HEK293 (cell line): ENCODE measurements around the gene CLASP2.

Experiments
- CTCF ChIA-PET: fragments of 350-600 bp; formaldehyde crosslinking; extraction: SDS; loops from one replicate; lab custom pipeline; 2021; ENCODE audit warnings: antibody characterized with exemption; lab: Yijun Ruan, JAX
- POLR2A ChIA-PET: fragments of 300-600 bp; formaldehyde crosslinking; extraction: SDS; loops from one replicate; lab custom pipeline; 2020; ENCODE audit warnings: antibody characterized with exemption, inconsistent platforms; lab: Yijun Ruan, JAX
- H3K27ac ChIP-seq: fragments of 200-500 bp; sonication (Bioruptor generic); 2 replicates; pipeline ENCODE4 v1.5.1; 2014; ENCODE audit warnings: low read depth, low read length, control low read depth, inconsistent platforms; ENCODE audit errors: extremely low read depth
- H3K36me3 ChIP-seq, 2 experiments: fragments of 200-500 bp in 1 of 2; sonication (Bioruptor generic) in 1 of 2; 1 replicate in 1 of 2; 2 replicates in 1 of 2; pipeline ENCODE4 v1.5.1; 2014 to 2017; ENCODE audit warnings: inconsistent platforms in 2 of 2, low read length in 2 of 2; ENCODE audit not compliant: control insufficient read depth in 2 of 2, insufficient read depth in 1 of 2
- H3K4me1 ChIP-seq: fragments of 200-500 bp; sonication (Bioruptor generic); 2 replicates; pipeline ENCODE4 v1.5.1; 2014; ENCODE audit warnings: mild to moderate bottlenecking, low read length, inconsistent platforms; ENCODE audit not compliant: control insufficient read depth, insufficient read depth
- H3K4me3 ChIP-seq: 2 replicates; pipeline ENCODE4 v1.5.1; 2011; ENCODE audit warnings: low read depth, mild to moderate bottlenecking, control low read depth, low read length, moderate library complexity
- H3K9me3 ChIP-seq: fragments of 200-500 bp; sonication (Bioruptor generic); 2 replicates; pipeline ENCODE4 v1.5.1; 2014; ENCODE audit warnings: low read depth, low read length, inconsistent platforms; ENCODE audit not compliant: control insufficient read depth, insufficient read depth
- IKZF3 ChIP-seq: fragments of 450-650 bp; IDR thresholded peaks from 2 replicates; pipeline ENCODE4 v1.5.0; 2018; ENCODE audit warnings: missing biosample characterization, mild to moderate bottlenecking, missing genetic modification characterization, moderate library complexity
- ZNF132 ChIP-seq: fragments of 450-650 bp; formaldehyde crosslinking; IDR thresholded peaks from 2 replicates; pipeline ENCODE4 v1.5.1; 2017; ENCODE audit warnings: missing biosample characterization, missing genetic modification characterization, borderline replicate concordance
- ZNF146 ChIP-seq: fragments of 450-650 bp; formaldehyde crosslinking; IDR thresholded peaks from 2 replicates; pipeline ENCODE4 v1.5.1; 2016; ENCODE audit warnings: missing biosample characterization, missing genetic modification characterization
- ZNF174 ChIP-seq: fragments of 450-650 bp; formaldehyde crosslinking; IDR thresholded peaks from 2 replicates; pipeline ENCODE4 v1.5.0; 2017; ENCODE audit warnings: missing biosample characterization, mild to moderate bottlenecking, missing genetic modification characterization
- ZNF202 ChIP-seq: fragments of 450-650 bp; formaldehyde crosslinking; IDR thresholded peaks from 2 replicates; pipeline ENCODE4 v1.5.1; 2016; ENCODE audit warnings: missing biosample characterization, missing genetic modification characterization, borderline replicate concordance
- ZNF473 ChIP-seq: fragments of 450-650 bp; formaldehyde crosslinking; IDR thresholded peaks from 2 replicates; pipeline ENCODE4 v1.5.1; 2017; ENCODE audit warnings: missing biosample characterization, missing genetic modification characterization
- ZNF548 ChIP-seq: fragments of 450-650 bp; formaldehyde crosslinking; IDR thresholded peaks from 2 replicates; pipeline ENCODE4 v1.5.1; 2016; ENCODE audit warnings: missing biosample characterization, missing genetic modification characterization
- ZNF571 ChIP-seq: fragments of 450-650 bp; formaldehyde crosslinking; IDR thresholded peaks from 2 replicates; pipeline ENCODE4 v1.5.0; 2017; ENCODE audit warnings: missing biosample characterization, missing genetic modification characterization
- ZNF76 ChIP-seq: fragments of 450-650 bp; formaldehyde crosslinking; IDR thresholded peaks from 2 replicates; pipeline ENCODE4; 2016; ENCODE audit warnings: low read depth, missing biosample characterization, missing genetic modification characterization, borderline replicate concordance
- TF ChIP-seq, protein P1 (sequence below): fragments of 450-650 bp; formaldehyde crosslinking; IDR thresholded peaks from 2 replicates; pipeline ENCODE4 v1.5.1; 2016; ENCODE audit warnings: missing biosample characterization, missing genetic modification characterization
- TF ChIP-seq, protein P2 (sequence below): fragments of 450-650 bp; formaldehyde crosslinking; IDR thresholded peaks from 2 replicates; pipeline ENCODE4 v1.5.1; 2017; ENCODE audit warnings: missing biosample characterization, missing genetic modification characterization
- TF ChIP-seq, protein P3 (sequence below): fragments of 450-650 bp; formaldehyde crosslinking; IDR thresholded peaks from 2 replicates; pipeline ENCODE4 v1.5.0; 2017; ENCODE audit warnings: missing biosample characterization, missing genetic modification characterization, borderline replicate concordance
- TF ChIP-seq, protein P4 (sequence below): fragments of 450-650 bp; formaldehyde crosslinking; IDR thresholded peaks from 2 replicates; pipeline ENCODE4 v1.5.1; 2016; ENCODE audit warnings: missing biosample characterization, missing genetic modification characterization
- TF ChIP-seq, protein P5 (sequence below): fragments of 450-650 bp; formaldehyde crosslinking; IDR thresholded peaks from 2 replicates; pipeline ENCODE4 v1.5.1; 2016; ENCODE audit warnings: missing biosample characterization, missing genetic modification characterization

Gene CLASP2

DNA sequence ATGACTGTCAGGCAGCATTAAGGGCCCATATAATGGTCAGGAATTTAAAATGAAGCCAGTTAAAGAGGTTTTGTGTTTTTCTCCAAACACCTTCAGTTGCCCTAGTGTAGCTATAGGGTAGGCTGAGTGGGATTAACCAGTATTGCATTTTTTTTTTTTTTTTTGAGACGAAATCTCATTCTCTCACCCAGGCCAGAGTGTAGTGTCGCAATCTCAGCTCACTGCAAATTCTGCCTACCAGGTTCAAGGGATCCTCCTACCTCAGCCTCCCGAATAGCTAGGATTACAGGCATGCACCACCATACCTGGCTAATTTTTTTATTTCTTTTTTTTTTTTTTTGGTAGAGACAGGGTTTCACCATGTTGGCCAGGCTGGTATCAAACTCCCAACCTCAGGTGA lies 7.0 kb downstream of the CLASP2 start:
- Histone ChIP-seq H3K27ac (no peak overlapping the region), H3K4me1 (no peaks in the 10 kb centered on the region), H3K9me3 (no peaks in the 10 kb centered on the region), H3K36me3 (peaks cover 0 to 3% of the 10 kb centered on the region in 2 experiments; a peak in 2 of 3 replicates), H3K4me3 (no peak overlapping the region)
- CTCF ChIA-PET, result interaction anchor here (1.1 kb wide), 1 partner anchor 66 kb away, joined by 5 read pairs; no protein-coding TSS in a partner anchor
- POLR2A ChIA-PET, result no interaction called here
- no peak for TF ChIP-seq ZNF548 (tag by site-specific recombination)
- TF ChIP-seq ZNF473 (tag by site-specific recombination), result no peak
- TF ChIP-seq, protein P1, sequence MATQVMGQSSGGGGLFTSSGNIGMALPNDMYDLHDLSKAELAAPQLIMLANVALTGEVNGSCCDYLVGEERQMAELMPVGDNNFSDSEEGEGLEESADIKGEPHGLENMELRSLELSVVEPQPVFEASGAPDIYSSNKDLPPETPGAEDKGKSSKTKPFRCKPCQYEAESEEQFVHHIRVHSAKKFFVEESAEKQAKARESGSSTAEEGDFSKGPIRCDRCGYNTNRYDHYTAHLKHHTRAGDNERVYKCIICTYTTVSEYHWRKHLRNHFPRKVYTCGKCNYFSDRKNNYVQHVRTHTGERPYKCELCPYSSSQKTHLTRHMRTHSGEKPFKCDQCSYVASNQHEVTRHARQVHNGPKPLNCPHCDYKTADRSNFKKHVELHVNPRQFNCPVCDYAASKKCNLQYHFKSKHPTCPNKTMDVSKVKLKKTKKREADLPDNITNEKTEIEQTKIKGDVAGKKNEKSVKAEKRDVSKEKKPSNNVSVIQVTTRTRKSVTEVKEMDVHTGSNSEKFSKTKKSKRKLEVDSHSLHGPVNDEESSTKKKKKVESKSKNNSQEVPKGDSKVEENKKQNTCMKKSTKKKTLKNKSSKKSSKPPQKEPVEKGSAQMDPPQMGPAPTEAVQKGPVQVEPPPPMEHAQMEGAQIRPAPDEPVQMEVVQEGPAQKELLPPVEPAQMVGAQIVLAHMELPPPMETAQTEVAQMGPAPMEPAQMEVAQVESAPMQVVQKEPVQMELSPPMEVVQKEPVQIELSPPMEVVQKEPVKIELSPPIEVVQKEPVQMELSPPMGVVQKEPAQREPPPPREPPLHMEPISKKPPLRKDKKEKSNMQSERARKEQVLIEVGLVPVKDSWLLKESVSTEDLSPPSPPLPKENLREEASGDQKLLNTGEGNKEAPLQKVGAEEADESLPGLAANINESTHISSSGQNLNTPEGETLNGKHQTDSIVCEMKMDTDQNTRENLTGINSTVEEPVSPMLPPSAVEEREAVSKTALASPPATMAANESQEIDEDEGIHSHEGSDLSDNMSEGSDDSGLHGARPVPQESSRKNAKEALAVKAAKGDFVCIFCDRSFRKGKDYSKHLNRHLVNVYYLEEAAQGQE (tag by site-specific recombination), result no peak
- TF ChIP-seq, protein P2, sequence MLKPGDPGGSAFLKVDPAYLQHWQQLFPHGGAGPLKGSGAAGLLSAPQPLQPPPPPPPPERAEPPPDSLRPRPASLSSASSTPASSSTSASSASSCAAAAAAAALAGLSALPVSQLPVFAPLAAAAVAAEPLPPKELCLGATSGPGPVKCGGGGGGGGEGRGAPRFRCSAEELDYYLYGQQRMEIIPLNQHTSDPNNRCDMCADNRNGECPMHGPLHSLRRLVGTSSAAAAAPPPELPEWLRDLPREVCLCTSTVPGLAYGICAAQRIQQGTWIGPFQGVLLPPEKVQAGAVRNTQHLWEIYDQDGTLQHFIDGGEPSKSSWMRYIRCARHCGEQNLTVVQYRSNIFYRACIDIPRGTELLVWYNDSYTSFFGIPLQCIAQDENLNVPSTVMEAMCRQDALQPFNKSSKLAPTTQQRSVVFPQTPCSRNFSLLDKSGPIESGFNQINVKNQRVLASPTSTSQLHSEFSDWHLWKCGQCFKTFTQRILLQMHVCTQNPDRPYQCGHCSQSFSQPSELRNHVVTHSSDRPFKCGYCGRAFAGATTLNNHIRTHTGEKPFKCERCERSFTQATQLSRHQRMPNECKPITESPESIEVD, result no peak
- no peak for TF ChIP-seq ZNF571 (tag by site-specific recombination)
- no peak for TF ChIP-seq ZNF146 (tag by site-specific recombination)
- TF ChIP-seq, protein P3, sequence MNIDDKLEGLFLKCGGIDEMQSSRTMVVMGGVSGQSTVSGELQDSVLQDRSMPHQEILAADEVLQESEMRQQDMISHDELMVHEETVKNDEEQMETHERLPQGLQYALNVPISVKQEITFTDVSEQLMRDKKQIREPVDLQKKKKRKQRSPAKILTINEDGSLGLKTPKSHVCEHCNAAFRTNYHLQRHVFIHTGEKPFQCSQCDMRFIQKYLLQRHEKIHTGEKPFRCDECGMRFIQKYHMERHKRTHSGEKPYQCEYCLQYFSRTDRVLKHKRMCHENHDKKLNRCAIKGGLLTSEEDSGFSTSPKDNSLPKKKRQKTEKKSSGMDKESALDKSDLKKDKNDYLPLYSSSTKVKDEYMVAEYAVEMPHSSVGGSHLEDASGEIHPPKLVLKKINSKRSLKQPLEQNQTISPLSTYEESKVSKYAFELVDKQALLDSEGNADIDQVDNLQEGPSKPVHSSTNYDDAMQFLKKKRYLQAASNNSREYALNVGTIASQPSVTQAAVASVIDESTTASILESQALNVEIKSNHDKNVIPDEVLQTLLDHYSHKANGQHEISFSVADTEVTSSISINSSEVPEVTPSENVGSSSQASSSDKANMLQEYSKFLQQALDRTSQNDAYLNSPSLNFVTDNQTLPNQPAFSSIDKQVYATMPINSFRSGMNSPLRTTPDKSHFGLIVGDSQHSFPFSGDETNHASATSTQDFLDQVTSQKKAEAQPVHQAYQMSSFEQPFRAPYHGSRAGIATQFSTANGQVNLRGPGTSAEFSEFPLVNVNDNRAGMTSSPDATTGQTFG (tag by site-specific recombination), result no peak
- TF ChIP-seq, protein P4, sequence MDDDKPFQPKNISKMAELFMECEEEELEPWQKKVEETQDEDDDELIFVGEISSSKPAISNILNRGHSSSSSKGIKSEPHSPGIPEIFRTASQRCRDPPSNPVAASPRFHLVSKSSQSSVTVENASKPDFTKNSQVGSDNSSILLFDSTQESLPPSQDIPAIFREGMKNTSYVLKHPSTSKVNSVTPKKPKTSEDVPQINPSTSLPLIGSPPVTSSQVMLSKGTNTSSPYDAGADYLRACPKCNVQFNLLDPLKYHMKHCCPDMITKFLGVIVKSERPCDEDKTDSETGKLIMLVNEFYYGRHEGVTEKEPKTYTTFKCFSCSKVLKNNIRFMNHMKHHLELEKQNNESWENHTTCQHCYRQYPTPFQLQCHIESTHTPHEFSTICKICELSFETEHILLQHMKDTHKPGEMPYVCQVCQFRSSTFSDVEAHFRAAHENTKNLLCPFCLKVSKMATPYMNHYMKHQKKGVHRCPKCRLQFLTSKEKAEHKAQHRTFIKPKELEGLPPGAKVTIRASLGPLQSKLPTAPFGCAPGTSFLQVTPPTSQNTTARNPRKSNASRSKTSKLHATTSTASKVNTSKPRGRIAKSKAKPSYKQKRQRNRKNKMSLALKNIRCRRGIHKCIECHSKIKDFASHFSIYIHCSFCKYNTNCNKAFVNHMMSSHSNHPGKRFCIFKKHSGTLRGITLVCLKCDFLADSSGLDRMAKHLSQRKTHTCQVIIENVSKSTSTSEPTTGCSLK, result no peak
- TF ChIP-seq ZNF202 (tag by site-specific recombination), result no peak
- no peak for TF ChIP-seq IKZF3 (tag by site-specific recombination)
- no peak for TF ChIP-seq ZNF132 (tag by site-specific recombination)
- no peak for TF ChIP-seq ZNF174 (tag by site-specific recombination)
- TF ChIP-seq ZNF76, result no peak
- TF ChIP-seq, protein P5, sequence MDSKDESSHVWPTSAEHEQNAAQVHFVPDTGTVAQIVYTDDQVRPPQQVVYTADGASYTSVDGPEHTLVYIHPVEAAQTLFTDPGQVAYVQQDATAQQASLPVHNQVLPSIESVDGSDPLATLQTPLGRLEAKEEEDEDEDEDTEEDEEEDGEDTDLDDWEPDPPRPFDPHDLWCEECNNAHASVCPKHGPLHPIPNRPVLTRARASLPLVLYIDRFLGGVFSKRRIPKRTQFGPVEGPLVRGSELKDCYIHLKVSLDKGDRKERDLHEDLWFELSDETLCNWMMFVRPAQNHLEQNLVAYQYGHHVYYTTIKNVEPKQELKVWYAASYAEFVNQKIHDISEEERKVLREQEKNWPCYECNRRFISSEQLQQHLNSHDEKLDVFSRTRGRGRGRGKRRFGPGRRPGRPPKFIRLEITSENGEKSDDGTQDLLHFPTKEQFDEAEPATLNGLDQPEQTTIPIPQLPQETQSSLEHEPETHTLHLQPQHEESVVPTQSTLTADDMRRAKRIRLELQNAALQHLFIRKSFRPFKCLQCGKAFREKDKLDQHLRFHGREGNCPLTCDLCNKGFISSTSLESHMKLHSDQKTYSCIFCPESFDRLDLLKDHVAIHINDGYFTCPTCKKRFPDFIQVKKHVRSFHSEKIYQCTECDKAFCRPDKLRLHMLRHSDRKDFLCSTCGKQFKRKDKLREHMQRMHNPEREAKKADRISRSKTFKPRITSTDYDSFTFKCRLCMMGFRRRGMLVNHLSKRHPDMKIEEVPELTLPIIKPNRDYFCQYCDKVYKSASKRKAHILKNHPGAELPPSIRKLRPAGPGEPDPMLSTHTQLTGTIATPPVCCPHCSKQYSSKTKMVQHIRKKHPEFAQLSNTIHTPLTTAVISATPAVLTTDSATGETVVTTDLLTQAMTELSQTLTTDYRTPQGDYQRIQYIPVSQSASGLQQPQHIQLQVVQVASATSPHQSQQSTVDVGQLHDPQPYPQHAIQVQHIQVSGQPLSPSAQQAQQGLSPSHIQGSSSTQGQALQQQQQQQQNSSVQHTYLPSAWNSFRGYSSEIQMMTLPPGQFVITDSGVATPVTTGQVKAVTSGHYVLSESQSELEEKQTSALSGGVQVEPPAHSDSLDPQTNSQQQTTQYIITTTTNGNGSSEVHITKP (tag by site-specific recombination), result no peak
- TF ChIP-seq, all 188 proteins: peak for 0
